OCI-LY7 (cell line): ENCODE data around the gene PIK3R3. TPM values are rescaled to one million over a fixed set of nuclear protein-coding genes. Genes with fewer than 3 reads are reported as not detected.

Experiments
- BruUV-seq: library from RNA; stranded (reverse); fragments of 400-500 nt; replicated peaks from 2 replicates; lab custom pipeline; 2021; lab: Mats Ljungman, UMichigan
- CTCF ChIA-PET: fragments of 300-600 bp; sonication (Branson Sonifier 250); formaldehyde crosslinking; loops from one replicate; lab custom pipeline; 2022; ENCODE audit warnings: antibody characterized with exemption; ENCODE audit not compliant: unreplicated experiment; lab: Charles Lee
- POLR2A ChIA-PET: fragments of 300-600 bp; sonication (Branson Sonifier 250); formaldehyde crosslinking; loops from one replicate; lab custom pipeline; 2022; ENCODE audit warnings: antibody characterized with exemption; lab: Charles Lee
- DNase-seq: peaks from one replicate; pipeline ENCODE4 v3.0.0-alpha.2; 2015; ENCODE audit warnings: low spot score
- H2AFZ ChIP-seq: fragments of 200-600 bp; sonication (generic), shearing (Covaris generic); 2 replicates; pipeline ENCODE4 v1.6.1; 2014; ENCODE audit warnings: mild to moderate bottlenecking, antibody characterized with exemption, low read length, moderate library complexity
- H3K27ac ChIP-seq: fragments of 200-600 bp; sonication (generic); 2 replicates; pipeline ENCODE4 v1.5.1; 2014; ENCODE audit warnings: mixed run types, low read depth, mild to moderate bottlenecking, moderate library complexity, low read length, inconsistent platforms; ENCODE audit not compliant: poor library complexity, severe bottlenecking
- H3K36me3 ChIP-seq: fragments of 200-600 bp; sonication (generic); 2 replicates; pipeline ENCODE4 v1.6.1; 2014; ENCODE audit warnings: mild to moderate bottlenecking, antibody characterized with exemption, low read length, moderate library complexity, mixed read lengths; ENCODE audit not compliant: insufficient read depth
- H3K4me1 ChIP-seq: fragments of 200-600 bp; sonication (generic); 2 replicates; pipeline ENCODE4 v1.5.1; 2014; ENCODE audit warnings: mild to moderate bottlenecking, low read length; ENCODE audit not compliant: insufficient read depth, poor library complexity, severe bottlenecking
- H3K4me2 ChIP-seq: fragments of 200-600 bp; sonication (generic); 2 replicates; pipeline ENCODE4 v1.6.1; 2014; ENCODE audit warnings: mild to moderate bottlenecking, low read length
- H3K4me3 ChIP-seq: fragments of 200-600 bp; sonication (generic); 2 replicates; pipeline ENCODE4 v1.5.1; 2014; ENCODE audit warnings: mild to moderate bottlenecking, low read depth, low read length; ENCODE audit not compliant: poor library complexity, severe bottlenecking
- H3K79me2 ChIP-seq: fragments of 200-600 bp; sonication (generic); 2 replicates; pipeline ENCODE4 v1.6.1; 2016; ENCODE audit warnings: low read depth, mild to moderate bottlenecking, low read length, moderate library complexity, mixed read lengths; ENCODE audit not compliant: insufficient read depth
- H3K9me2 ChIP-seq: fragments of 200-600 bp; sonication (generic); 2 replicates; pipeline ENCODE4 v1.6.1; 2016; ENCODE audit warnings: mild to moderate bottlenecking, low read length, mixed read lengths; ENCODE audit not compliant: insufficient read depth
- H3K9me3 ChIP-seq: fragments of 200-600 bp; sonication (generic); 2 replicates; pipeline ENCODE4 v1.6.1; 2014; ENCODE audit warnings: mild to moderate bottlenecking, mixed run types, low read length, mixed read lengths
- H4K20me1 ChIP-seq: fragments of 200-600 bp; sonication (generic); 2 replicates; pipeline ENCODE4 v1.6.1; 2014; ENCODE audit warnings: mild to moderate bottlenecking, antibody characterized with exemption, low read length, moderate library complexity, mixed read lengths; ENCODE audit not compliant: insufficient read depth
- CTCF ChIP-seq: fragments of 200-600 bp; sonication (generic); conservative IDR thresholded peaks from 2 replicates; pipeline ENCODE4 v1.5.1; 2014; ENCODE audit warnings: mild to moderate bottlenecking, antibody characterized with exemption, low read length, moderate library complexity, mixed read lengths
- EZH2phosphoT487 ChIP-seq: fragments of 200-600 bp; sonication (generic); IDR thresholded peaks from 2 replicates; pipeline ENCODE4 v1.6.1; 2018; ENCODE audit warnings: low read depth, borderline replicate concordance, mild to moderate bottlenecking, mixed run types, antibody characterized with exemption, low read length, moderate library complexity, mixed read lengths
- intact Hi-C: fragments of 100-400 bp; cut with micrococcal nuclease; formaldehyde crosslinking; loops from one replicate; pipeline ENCODE4 v1.10.0; 2022; ENCODE audit not compliant: unreplicated experiment
- total RNA-seq, 2 experiments: library from RNA; depleted of rRNA in 1 of 2; stranded (reverse); fragments of >200 nt in 1 of 2; shearing (Covaris generic) in 1 of 2; gene quantifications; 2 replicates each; pipeline ENCODE4 v1.2.3, GENCODE V29; 2014 to 2022

The PIK3R3 gene
- total RNA-seq, 2 experiments from 2014 or later = 12.7 to 27.0 TPM

GRCh38 chr1:46043458-46044017 is 88.9 kb downstream of the PIK3R3 start:
- no peaks in the 10 kb centered on the region for H3K9me2 ChIP-seq
- H4K20me1 ChIP-seq = no peaks in the 10 kb centered on the region
- no peak for TF ChIP-seq CTCF
- TF ChIP-seq EZH2phosphoT487 = no peak
- intact Hi-C loops = loop anchor here (1.0 kb wide), 1 partner anchor 87 kb away; no protein-coding TSS in a partner anchor
- H3K27ac ChIP-seq = peak overlapping the region; percentile 100
- peak; percentile 98 for DNase-seq
- POLR2A ChIA-PET = interaction anchor here (0.5 to 2.4 kb wide), 10 partner anchors 20 to 222 kb away, joined by 3 to 8 read pairs (median 4); no protein-coding TSS in a partner anchor
- peak overlapping the region; percentile 9; the same call in 1 of the 2 replicates for H2AFZ ChIP-seq
- H3K4me1 ChIP-seq = peaks cover 86% of the 10 kb centered on the region
- peak overlapping the region; percentile 50 for H3K4me3 ChIP-seq
- H3K4me2 ChIP-seq = peak overlapping the region; percentile 84
- no peaks in the 10 kb centered on the region for H3K79me2 ChIP-seq
- CTCF ChIA-PET = interaction anchor here (1.1 to 1.2 kb wide), 2 partner anchors 137 to 180 kb away, joined by 3 read pairs; no protein-coding TSS in a partner anchor
- peaks cover 36% of the 10 kb centered on the region; the same call in 1 of the 2 replicates for H3K36me3 ChIP-seq
- H3K9me3 ChIP-seq = no peaks in the 10 kb centered on the region
- no TSS peak for BruUV-seq

- Histone ChIP-seq H4K20me1 (no peaks in the 10 kb centered on the region), H2AFZ (no peak overlapping the region), H3K4me2 (peak overlapping the region; percentile 84), H3K9me3 (no peaks in the 10 kb centered on the region), H3K79me2 (no peaks in the 10 kb centered on the region), H3K4me3 (peak overlapping the region; percentile 50), H3K4me1 (peaks cover 99% of the 10 kb centered on the region), H3K36me3 (peaks cover 36% of the 10 kb centered on the region; the same call in 1 of the 2 replicates), H3K27ac (peak overlapping the region; percentile 100), H3K9me2 (no peaks in the 10 kb centered on the region)
- TF ChIP-seq EZH2phosphoT487 (no peak), CTCF (no peak)
- CTCF ChIA-PET = interaction anchor here (0.5 to 1.1 kb wide), 2 partner anchors 131 to 298 kb away, joined by 3 to 5 read pairs; no protein-coding TSS in a partner anchor
- POLR2A ChIA-PET = interaction anchor here (0.5 to 2.4 kb wide), 10 partner anchors 11 to 280 kb away, joined by 3 to 9 read pairs (median 4); partner anchors contain the start of gene P3R3URF
- intact Hi-C loops = no loop called here
- no peak for DNase-seq
- BruUV-seq = no TSS peak
Observed at GRCh38 chr1:46041974-46042373, 90.5 kb downstream of the PIK3R3 start.
